LHCN-M2 (cell line): ENCODE measurements around the gene ANKK1. TPM values are rescaled to one million over a fixed set of nuclear protein-coding genes. Genes with fewer than 3 reads are reported as not detected.
A peak's percentile ranks its signal among the peaks of the same experiment; 100 is the strongest.

Experiments
- DNase-seq: peaks from one replicate; pipeline ENCODE4 v3.0.0-alpha.2; 2012; ENCODE audit warnings: low read depth
- total RNA-seq: library from RNA; depleted of rRNA; stranded (reverse); fragments of >200 nt; gene quantifications from 2 replicates; pipeline ENCODE4 v1.2.3, GENCODE V29; 2014

ANKK1 gene
- total RNA-seq, 1 experiment from 2014 or later: not detected

DNA sequence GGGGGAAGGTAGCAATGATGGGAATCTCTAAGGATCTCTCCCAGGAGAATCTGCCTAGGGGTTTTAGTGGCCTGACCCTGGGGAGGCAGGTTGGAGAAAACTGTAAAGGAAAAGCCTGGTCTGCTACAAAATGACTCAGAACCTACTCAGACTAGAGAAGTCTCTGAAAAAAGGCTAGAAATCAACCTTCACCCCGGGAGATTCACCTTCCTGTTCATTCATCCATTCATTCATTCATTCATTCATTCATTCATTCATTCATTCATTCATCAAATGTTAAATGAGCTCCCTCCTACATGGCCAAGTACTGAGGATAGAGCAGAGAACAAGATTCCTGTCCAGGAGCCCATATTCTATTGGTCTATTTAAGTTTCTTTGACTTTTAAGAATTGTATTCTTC lies 8.9 kb upstream of the ANKK1 start:
- no peak for DNase-seq

DNA sequence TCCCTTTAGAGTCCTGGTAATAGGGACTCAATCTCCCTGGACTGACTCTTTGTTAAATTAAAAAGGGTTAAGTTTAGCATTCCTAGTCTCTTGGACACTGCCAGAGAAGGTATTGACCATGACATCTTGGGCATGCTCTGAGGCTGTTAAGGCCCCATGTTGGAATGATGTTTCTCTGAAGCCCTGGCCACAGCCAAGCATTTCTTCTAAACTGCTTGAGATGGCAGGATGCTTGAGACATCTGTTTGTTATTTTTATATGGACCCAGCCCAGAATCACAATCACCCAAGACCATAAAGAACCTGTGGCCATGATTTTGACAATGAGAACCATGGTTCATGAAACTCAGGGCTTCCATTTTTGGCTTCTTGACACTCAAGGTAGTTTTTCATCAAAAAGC lies 5.5 kb upstream of the ANKK1 start:
- DNase-seq: no peak

- DNase-seq: peak; percentile 98
Measured at GRCh38 chr11:113384551-113384950, 3.0 kb upstream of the ANKK1 start.

DNA sequence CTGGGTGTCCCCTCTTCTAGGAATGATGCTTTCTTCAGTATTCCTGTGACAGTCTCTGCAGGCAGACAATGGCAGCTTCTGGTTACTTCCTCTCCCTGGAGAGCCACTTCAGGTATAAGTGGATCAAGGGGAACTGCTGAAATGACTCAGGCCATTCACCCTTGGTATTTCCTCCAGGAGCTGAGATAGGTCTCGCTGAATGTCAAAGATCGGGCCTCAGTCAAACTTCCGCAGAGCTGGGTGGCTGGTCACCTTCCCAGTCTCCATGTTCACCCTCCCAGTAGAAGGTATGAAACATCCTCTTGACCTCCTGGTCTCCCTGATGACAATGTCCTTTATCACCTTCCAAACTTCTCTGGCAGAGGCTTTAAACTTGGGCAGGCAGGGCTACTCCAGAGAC lies 1.8 kb upstream of the ANKK1 start:
- DNase-seq: no peak

- no peak for DNase-seq
Measured at GRCh38 chr11:113386866-113387265, 713 bp upstream of the ANKK1 start.

- DNase-seq: no peak
Measured at GRCh38 chr11:113389272-113389671, 1.7 kb downstream of the ANKK1 start.

- no peak for DNase-seq
Measured at GRCh38 chr11:113392236-113392921, 4.8 kb downstream of the ANKK1 start.

- no peak for DNase-seq
Measured at GRCh38 chr11:113393501-113393985, 6.0 kb downstream of the ANKK1 start.

GRCh38 chr11:113394919-113395318 lies 7.3 kb downstream of the ANKK1 start:
- DNase-seq: no peak

- no peak for DNase-seq
Measured at GRCh38 chr11:113395782-113396336, 8.3 kb downstream of the ANKK1 start.

- no peak for DNase-seq
Measured at GRCh38 chr11:113396690-113397089, 9.1 kb downstream of the ANKK1 start.

GRCh38 chr11:113397212-113397611 lies 9.6 kb downstream of the ANKK1 start:
- no peak for DNase-seq

DNA sequence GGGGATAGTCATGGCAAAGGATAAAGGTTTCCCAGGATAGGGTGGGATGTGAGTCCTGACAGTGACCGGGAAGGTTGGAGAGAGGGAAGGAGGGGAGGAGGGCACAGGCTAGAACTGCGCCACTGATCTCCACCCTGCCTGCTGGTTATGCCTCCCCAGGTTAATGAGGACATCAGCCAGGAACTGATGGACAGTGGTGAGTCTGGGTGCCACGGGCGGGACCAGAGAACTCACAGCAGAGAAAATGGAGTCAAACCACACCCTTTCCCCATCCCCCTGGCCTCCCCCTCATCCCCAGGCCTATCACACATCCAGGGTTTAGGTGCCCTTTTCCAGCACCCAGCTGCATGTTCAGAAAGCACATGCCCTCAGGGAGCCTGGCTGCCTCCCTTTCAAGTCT lies 10.2 kb downstream of the ANKK1 start:
- no peak for DNase-seq

DNA sequence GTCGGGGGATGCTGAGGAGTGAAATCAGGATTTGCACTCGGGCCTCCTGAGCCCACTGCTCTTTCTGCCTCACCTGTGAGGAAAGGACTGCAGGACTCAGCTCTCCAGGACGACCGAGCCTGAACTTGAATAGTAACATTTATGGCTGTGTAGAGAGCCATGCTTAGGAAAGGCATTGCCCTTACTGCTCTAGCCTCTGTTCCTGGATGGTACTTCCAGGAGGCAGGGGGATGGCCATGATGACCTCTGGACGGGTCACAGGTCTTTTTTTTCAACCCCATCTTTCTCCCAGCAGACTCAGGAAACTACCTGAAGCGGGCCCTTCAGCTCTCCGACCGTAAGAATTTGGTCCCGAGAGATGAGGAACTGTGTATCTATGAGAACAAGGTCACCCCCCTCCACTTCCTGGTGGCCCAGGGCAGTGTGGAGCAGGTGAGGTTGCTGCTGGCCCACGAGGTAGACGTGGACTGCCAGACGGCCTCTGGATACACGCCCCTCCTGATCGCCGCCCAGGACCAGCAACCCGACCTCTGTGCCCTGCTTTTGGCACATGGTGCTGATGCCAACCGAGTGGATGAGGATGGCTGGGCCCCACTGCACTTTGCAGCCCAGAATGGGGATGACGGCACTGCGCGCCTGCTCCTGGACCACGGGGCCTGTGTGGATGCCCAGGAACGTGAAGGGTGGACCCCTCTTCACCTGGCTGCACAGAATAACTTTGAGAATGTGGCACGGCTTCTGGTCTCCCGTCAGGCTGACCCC lies 11.3 kb downstream of the ANKK1 start:
- DNase-seq: no peak

DNA sequence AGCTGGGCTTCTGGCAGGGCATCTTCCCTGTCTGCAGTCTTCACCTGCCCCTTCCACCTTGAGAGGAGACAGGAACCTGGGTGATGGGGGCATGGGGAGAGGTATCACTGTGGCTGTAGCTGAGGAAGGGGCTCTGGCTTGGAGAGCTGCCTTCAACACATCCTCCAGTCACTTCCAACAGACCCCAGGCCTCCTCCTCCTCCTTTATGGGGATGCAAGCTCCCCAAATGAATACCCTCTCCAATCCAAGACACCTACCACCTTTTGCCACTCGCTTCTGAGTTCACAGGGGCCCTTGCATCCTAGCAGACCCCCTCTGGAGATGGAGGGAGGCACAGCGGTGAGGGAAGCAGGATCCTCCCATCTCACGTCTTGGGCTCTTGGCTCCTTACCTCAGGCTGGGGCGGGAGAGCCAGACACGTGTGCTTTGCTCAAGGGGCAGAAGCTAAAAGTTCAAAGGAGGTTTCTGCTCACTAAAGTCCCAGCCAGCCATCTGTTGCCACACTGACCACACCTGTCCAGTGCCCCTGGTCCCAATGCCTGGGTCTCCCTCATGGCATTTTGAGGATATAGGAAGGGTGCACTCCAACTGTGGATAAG lies 13.2 kb downstream of the ANKK1 start:
- no peak for DNase-seq

GRCh38 chr11:113401718-113402117 lies 14.1 kb downstream of the ANKK1 start:
- DNase-seq: peak; percentile 97

DNA sequence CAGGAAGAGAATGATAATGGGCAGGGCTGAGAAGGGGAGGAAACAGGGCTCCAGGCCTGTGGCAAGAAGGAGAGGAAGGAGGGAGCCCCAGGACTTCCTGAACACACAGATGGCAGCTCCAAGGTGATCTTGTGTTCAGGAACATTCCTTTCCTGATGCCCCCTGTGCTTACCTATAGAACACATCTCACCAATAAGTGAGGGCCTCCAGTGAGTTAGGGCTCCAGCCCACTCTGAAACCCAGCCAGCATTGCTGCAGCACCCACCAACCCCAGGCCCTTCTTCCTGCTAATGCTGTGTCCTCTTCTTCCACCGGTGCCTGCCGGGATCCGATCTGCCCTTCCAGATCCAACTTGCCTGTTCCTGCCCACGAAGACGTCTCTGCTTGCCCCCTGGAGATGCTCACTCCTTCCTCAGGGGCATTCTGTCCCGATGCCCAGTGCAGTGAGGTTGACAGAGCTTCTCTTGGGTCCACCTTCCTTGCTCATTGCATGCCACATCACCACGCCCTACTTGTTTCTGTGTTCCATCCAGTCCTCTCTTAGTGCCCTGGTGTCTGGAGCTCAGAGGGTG lies 17.4 kb downstream of the ANKK1 start:
- no peak for DNase-seq

GRCh38 chr11:113405724-113406478 lies 18.3 kb downstream of the ANKK1 start:
- DNase-seq: no peak

DNA sequence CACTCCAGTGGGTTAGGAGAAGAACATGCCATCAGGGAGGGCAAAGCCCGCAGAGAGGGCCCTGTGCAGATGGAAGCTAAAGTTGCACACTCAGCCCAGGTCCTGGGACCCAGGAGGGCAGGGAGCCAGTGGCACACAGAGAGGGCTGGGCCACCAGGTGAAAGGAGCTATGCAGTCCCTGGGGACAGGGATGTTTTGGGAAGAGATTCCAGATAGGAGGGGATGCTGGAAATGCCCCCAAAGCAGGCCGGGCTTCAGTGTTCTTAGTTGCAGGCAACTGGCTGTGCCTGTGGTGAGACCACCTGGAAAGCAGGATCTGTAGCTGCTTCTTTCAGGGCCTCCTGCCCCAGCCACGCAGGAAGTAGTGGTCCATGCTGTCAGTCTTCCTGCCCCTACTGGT lies 19.6 kb downstream of the ANKK1 start:
- no peak for DNase-seq

DNA sequence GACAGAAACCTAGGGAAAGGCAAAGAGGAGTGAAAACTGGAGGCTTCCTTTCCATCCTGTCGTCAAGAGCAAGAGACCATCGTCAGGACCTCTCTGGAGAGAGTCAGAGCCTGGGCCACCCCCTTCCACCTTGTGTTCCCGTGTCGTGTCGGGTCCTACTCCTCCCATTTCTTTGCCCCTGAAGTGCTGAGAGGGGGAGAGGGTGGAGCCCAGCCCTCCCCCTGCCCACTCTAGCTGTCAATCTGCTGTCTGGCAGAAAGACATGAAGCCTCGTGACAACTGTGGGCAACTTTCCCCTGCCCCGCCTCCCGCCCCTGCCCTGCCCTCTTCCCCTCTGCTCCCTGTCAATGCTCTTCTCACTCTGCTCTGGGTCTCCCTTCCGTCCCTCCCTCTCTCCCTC lies 20.6 kb downstream of the ANKK1 start:
- DNase-seq: no peak

GRCh38 chr11:113408887-113409286 lies 21.3 kb downstream of the ANKK1 start:
- no peak for DNase-seq
